DMS 273 (cell line): ENCODE measurements around the gene CYTH3.

Experiments
- DNase-seq: peaks from one replicate; lab custom pipeline; 2025; ENCODE audit not compliant: unreplicated experiment; lab: John Stamatoyannopoulos, UW

Gene CYTH3

DNA sequence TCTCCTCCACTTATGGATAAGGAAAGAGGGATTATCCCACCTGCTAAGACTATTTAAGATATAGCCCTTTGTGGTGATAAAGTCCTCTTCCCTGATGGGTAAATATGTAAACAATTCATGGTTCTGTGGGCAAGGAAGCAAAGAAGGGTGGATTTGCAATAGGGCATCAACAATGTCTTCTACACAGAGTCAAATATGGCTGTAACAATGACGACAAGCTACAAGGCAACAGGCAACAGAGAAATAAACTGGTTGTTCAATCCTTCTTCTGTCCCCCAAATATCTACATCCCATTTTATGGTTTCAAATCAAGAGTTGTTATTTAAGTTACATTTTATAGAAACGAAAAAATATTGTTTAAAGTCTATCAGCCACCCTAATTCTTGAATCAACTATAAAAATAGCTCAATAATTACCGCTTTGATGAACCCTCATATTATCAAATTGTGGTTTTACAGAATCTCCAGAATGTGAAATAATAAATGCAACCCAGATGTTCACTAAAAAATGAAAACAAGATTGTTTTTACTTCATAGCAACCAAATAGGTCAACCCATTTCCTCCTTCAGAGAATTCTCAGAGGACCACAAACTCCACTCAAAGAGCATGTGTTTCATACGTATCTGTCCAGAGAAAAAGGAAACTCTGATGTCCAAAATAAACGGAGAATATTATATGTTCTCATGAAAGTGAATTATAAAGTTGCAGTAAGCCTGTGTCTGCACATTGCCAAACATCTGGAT is 13.8 kb downstream of the CYTH3 start:
- DNase-seq: no peak

DNA sequence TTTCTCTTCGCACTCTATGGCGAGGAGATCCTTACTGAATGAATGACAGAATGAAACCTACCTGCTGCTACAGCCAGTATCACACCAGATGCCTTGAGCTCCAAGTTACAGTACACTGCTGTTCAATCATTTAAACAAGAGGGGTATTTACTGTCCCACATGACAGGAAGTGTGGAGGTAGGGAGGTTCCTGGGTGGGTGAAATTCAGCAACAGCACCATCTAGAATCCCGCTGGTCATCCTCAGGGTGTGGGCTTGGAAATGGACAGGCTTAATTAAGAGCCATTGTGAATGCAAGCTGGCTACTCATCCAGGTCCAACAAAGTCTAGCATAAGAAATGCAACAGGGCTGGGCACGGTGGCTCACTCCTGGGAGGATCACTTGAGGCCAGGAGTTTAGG is 14.7 kb downstream of the CYTH3 start:
- no peak for DNase-seq

- DNase-seq: no peak
These were observed 15.5 kb downstream of the CYTH3 start for GRCh38 chr7:6256677-6257535.

GRCh38 chr7:6256109-6256483 is 16.3 kb downstream of the CYTH3 start:
- DNase-seq: peak; percentile 18

GRCh38 chr7:6254866-6255265 is 17.6 kb downstream of the CYTH3 start:
- DNase-seq: no peak

DNA sequence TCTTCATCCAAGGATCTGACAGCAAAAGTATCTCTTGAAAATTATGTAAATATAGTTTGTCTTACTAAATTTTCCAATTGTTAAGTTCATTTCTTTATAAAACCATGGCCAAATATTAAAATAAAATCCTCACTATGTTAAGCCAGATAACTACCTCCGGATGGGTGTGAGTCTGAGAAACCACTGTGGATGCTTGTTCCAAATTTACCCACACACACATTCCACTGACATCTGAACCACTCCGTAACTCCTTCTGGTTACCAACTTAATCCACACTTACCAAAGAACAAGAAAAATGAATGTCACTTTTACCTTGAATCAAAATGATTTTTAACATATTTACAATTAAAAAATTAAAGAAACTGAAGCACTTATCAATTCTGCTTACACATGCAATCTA is 19.7 kb downstream of the CYTH3 start:
- DNase-seq: no peak

GRCh38 chr7:6252341-6252746 is 20.1 kb downstream of the CYTH3 start:
- DNase-seq: no peak

DNA sequence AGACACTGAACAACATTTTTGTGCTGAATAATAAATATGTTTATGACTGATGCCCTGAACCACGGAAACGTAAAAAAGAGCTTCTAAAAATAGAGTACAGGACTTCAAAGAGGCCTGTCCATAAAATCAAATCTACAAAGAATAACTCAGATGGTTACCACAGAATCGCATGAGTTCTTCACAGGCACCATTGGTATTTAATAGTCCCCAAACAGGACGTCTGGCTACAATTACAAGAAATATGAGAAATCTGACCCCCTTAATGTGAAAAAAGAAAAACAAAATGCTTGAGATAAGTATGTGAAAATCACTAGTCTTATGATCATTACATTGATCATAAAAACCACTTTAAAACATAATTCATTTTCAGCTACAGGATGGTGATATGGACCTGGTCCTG is 20.8 kb downstream of the CYTH3 start:
- no peak for DNase-seq

- no peak for DNase-seq
These were observed 22.0 kb downstream of the CYTH3 start for GRCh38 chr7:6250364-6250833.

DNA sequence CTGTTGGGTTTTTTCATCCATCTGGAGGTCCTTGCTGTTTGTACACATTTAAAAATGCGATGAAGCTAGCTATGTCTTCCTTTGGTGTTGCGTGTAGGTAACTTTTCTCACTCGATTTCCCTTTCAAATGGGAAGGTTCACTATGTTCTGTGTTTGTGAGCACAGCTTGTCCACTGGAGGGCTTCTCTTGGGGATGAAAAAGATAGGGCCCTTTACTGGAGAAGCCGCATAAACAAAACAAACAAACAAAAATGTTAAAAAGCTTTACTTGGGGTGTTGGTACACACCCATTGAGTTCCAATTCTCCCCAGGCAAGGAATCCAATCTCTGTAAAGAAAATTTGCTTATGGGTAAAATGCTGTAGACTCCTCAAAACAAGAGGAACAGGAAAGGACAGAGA is 23.4 kb downstream of the CYTH3 start:
- no peak for DNase-seq

- DNase-seq: no peak
These were observed 23.8 kb downstream of the CYTH3 start for GRCh38 chr7:6248581-6248980.

- no peak for DNase-seq
These were observed 26.0 kb downstream of the CYTH3 start for GRCh38 chr7:6246251-6246917.

GRCh38 chr7:6244021-6244420 is 28.4 kb downstream of the CYTH3 start:
- DNase-seq: no peak

DNA sequence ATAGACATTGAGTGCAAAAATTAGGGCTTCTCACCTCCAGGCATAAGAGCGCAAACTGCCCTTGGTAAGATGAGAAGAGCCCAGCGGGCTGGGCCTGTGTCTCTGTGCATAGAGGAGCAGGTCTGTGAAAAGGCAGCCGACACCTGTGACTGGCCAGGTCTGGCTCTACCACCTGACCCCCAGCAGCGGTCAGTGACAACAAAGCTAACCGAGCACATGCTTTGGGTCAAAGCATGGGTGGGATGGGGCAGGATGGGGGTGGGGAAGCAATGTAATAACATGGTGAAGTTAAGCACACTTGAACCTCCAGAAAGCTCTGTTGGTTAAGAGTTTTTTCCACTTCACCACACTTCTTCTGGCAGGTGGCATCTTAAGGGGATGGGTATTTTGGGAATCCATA is 29.3 kb downstream of the CYTH3 start:
- no peak for DNase-seq

GRCh38 chr7:6242561-6242960 is 29.9 kb downstream of the CYTH3 start:
- no peak for DNase-seq

GRCh38 chr7:6241607-6241973 is 30.8 kb downstream of the CYTH3 start:
- no peak for DNase-seq

DNA sequence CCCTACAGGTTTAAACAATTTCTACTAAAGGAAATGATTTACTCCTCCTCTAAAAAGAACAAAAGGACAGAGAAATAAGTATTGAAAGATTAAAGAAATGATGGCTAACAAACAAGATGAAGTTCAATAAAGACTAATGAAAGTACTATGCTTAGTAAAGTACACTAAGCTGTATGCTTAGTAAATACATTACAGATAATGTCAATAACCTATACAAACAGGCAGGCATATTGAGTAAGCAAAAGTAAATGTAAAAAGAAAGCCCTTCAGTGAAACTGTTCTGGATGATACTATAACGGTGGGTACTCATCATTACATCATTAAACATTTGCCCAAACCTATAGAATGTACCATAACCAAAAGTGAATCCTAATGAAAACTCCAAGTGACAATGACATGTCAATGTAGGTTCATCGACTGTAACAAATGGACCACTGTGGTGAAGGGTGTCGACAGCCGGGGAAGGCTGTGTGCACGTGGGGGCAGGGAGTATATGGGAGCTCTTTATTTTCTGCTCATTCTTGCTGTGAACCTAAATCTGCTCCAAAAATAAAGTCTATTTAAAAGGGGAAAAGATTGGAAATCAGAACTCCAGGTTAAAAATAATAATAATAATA is 34.0 kb downstream of the CYTH3 start:
- DNase-seq: no peak

DNA sequence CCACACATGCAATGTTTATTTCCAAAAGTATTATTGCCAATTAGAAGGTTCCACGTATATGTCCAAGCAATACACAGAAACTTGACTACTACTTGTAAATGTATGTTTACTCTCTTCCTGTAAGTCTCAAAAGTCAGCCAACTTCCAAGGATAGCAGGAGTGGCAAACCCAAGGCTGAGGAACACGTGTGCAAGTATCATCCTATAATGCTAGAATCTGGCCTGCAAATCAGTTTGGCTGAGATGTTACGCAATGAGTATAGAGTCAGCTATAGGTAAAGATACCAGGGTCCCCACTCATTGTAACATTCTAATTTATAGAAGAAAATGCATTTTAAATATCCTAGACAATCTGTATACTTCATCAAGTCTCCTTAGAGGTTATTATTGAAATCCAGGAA is 34.7 kb downstream of the CYTH3 start:
- DNase-seq: no peak

GRCh38 chr7:6237011-6237410 is 35.4 kb downstream of the CYTH3 start:
- no peak for DNase-seq

DNA sequence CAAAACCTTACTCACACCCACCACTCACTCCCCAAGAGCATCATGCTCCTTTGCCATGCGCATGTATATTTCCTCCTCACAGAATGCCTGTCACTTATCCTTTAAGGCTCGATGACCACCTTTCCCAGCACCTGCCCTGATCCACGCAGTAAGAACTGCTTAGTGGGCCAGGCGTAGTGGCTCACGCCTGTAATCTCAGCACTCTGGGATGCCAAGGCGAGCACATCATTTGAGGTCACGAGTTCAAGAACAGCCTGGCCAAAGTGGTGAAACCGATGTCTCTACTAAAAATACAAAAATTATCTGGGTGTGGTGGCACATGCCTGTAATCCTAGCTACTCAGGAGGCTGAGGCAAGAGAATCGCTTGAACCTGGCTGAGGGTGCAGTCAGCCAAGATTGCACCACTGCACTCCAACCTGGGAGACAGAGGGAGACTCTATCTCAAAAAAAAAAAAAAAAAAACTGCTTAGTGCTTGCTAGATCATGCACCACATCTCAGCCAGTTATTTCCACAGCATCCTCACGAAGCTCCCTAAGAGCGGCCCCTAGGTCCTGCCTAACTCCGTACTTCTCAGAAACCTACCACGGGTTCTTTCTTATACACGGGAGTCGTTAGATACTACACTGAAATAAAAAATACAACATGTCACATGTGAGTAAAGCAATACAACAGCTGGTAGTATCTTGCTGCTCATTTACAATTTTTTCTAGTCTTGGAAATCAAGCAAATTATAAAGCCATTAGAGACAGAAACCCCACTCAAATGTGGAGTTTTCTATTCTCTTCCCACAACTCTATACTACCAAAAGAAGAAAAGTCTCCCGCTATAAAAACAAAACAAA is 37.2 kb downstream of the CYTH3 start:
- no peak for DNase-seq

GRCh38 chr7:6234384-6234783 is 38.0 kb downstream of the CYTH3 start:
- DNase-seq: no peak
